Brain microvascular endothelial cell (primary cell): ENCODE measurements around the gene MALRD1.

Experiments
- DNase-seq: peaks from one replicate; pipeline ENCODE4 v3.0.0-alpha.2; 2020
- H3K27ac ChIP-seq: fragments of 250-450 bp; sonication (Bioruptor Pico); 2 replicates; pipeline ENCODE4 v1.5.1; 2020; ENCODE audit warnings: mild to moderate bottlenecking, moderate library complexity
- H3K27me3 ChIP-seq: fragments of 250-450 bp; sonication (Bioruptor Pico); replicated peaks from 2 replicates; pipeline ENCODE4 v1.5.1; 2020; ENCODE audit warnings: mild to moderate bottlenecking
- H3K36me3 ChIP-seq: fragments of 250-450 bp; sonication (Bioruptor Pico); replicated peaks from 2 replicates; pipeline ENCODE4 v1.5.1; 2020; ENCODE audit warnings: mild to moderate bottlenecking
- H3K4me3 ChIP-seq: 2 replicates; pipeline ENCODE4 v1.5.1; 2011; ENCODE audit warnings: low read depth, mild to moderate bottlenecking, control low read depth, low read length, moderate library complexity
- CTCF ChIP-seq: IDR thresholded peaks from 2 replicates; pipeline ENCODE4 v1.5.1; 2011; ENCODE audit warnings: low read depth, mild to moderate bottlenecking, moderate library complexity, low read length, control low read depth, inconsistent platforms; ENCODE audit errors: missing control alignments
- in situ Hi-C: cut with HindIII; loops from 2 replicates; pipeline ENCODE4 v1.10.0; 2017; ENCODE audit warnings: low sequenced_read_pairs, low pct_ligation_motif_present

The MALRD1 gene

DNA sequence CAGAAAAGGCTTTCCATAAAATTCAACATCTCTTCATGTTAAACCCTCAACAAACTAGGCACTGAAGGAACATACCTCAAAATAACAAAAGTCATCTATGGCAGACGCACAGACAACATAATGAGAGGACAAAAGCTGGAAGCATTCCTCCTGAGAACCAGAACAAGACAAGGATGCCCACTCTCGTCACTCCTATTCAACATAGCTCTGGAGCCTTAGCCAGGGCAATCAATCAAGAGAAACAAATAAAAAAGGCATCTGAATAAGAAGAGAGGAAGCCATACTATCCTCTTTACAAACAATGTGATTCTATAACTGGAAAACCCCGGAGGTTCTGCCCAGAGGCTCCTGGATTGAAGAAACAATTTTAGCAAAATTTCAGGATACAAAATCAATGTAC, 251.0 kb downstream of the MALRD1 start:
- no peak for TF ChIP-seq CTCF
- Histone ChIP-seq H3K36me3 (no peaks in the 10 kb centered on the region), H3K4me3 (no peak overlapping the region), H3K27ac (no peak overlapping the region), H3K27me3 (no peaks in the 10 kb centered on the region)
- in situ Hi-C loops = no loop called here
- DNase-seq = no peak

- DNase-seq = peak; percentile 26
- no peak for TF ChIP-seq CTCF
- no peak overlapping the region for H3K4me3 ChIP-seq
- H3K27ac ChIP-seq = peak overlapping the region; percentile 10
- no peaks in the 10 kb centered on the region for H3K27me3 ChIP-seq
- in situ Hi-C loops = no loop called here
- H3K36me3 ChIP-seq = no peaks in the 10 kb centered on the region
Measured at GRCh38 chr10:19302117-19302516, 253.5 kb downstream of the MALRD1 start.

GRCh38 chr10:19310066-19310465, 261.5 kb downstream of the MALRD1 start:
- TF ChIP-seq CTCF = no peak
- DNase-seq = no peak
- H3K36me3 ChIP-seq = no peaks in the 10 kb centered on the region
- in situ Hi-C loops = no loop called here
- H3K27ac ChIP-seq = no peak overlapping the region
- no peak overlapping the region for H3K4me3 ChIP-seq
- no peaks in the 10 kb centered on the region for H3K27me3 ChIP-seq

GRCh38 chr10:19316204-19316870, 267.7 kb downstream of the MALRD1 start:
- Histone ChIP-seq H3K27me3 (no peaks in the 10 kb centered on the region), H3K4me3 (no peak overlapping the region), H3K27ac (no peak overlapping the region), H3K36me3 (no peaks in the 10 kb centered on the region)
- in situ Hi-C loops = no loop called here
- no peak for TF ChIP-seq CTCF
- no peak for DNase-seq

- Histone ChIP-seq H3K27me3 (no peaks in the 10 kb centered on the region), H3K36me3 (no peaks in the 10 kb centered on the region), H3K4me3 (no peak overlapping the region), H3K27ac (no peak overlapping the region)
- in situ Hi-C loops = no loop called here
- DNase-seq = no peak
- TF ChIP-seq CTCF = no peak
Measured at GRCh38 chr10:19317952-19318351, 269.4 kb downstream of the MALRD1 start.

- H3K4me3 ChIP-seq = no peak overlapping the region
- no peaks in the 10 kb centered on the region for H3K36me3 ChIP-seq
- in situ Hi-C loops = no loop called here
- TF ChIP-seq CTCF = no peak
- no peak overlapping the region for H3K27ac ChIP-seq
- DNase-seq = no peak
- no peaks in the 10 kb centered on the region for H3K27me3 ChIP-seq
Measured at GRCh38 chr10:19325581-19325980, 277.0 kb downstream of the MALRD1 start.
